Testis (tissue), 3 donors: ENCODE data around the gene CMTM6. TPM values are rescaled to one million over a fixed set of nuclear protein-coding genes. Genes with fewer than 3 reads are reported as not detected.
"Not testable (repeated sequence)": the region's sequence is repeated elsewhere in the genome, so short reads cannot be mapped to it uniquely, and the experiment has no call there.

Experiments used
- DNase-seq: peaks from one replicate; pipeline ENCODE4 v3.0.0-alpha.2; 2019
- H3K27ac ChIP-seq, 2 donors: fragments of 200-600 bp; sonication (generic); one replicate each; pipeline ENCODE4 v1.5.1; 2019
- H3K27me3 ChIP-seq: fragments of 200-600 bp; sonication (generic); one replicate; pipeline ENCODE4 v1.5.1; 2019
- H3K36me3 ChIP-seq: fragments of 200-600 bp; sonication (generic); one replicate; pipeline ENCODE4 v1.5.1; 2017; ENCODE audit warnings: low read depth; ENCODE audit errors: missing control alignments
- H3K4me1 ChIP-seq: fragments of 200-600 bp; sonication (generic); one replicate; pipeline ENCODE4 v1.5.1; 2019
- H3K4me3 ChIP-seq, 2 donors: fragments of 200-600 bp; sonication (generic); one replicate each; pipeline ENCODE4 v1.5.1; 2017 to 2019
- H3K9me3 ChIP-seq: fragments of 200-600 bp; sonication (generic); one replicate; pipeline ENCODE4 v1.5.1; 2017
- CTCF ChIP-seq, 3 experiments: fragments of 450-650 bp in 2 of 3; fragments of 200-600 bp in 1 of 3; sonication (generic) in 1 of 3; IDR thresholded peaks; one replicate each; pipeline ENCODE4 v1.5.1; 2016 to 2019; ENCODE audit warnings: antibody characterized with exemption in 3 of 3, mild to moderate bottlenecking in 2 of 3, moderate library complexity in 1 of 3
- POLR2A ChIP-seq: fragments of 450-650 bp; IDR thresholded peaks from one replicate; pipeline ENCODE4 v1.6.1; 2017; ENCODE audit warnings: antibody characterized with exemption, mild to moderate bottlenecking, moderate library complexity
- WGBS, 2 donors: methylation state at CpG; one replicate each; pipeline ENCODE4 v1.1.5; 2018; 5-methylcytosine and 5-hydroxymethylcytosine counted together
- intact Hi-C: fragments of 100-400 bp; cut with DNase I; formaldehyde crosslinking; loops from one replicate; pipeline ENCODE4 v1.15.1; 2023; ENCODE audit warnings: low total_unique reads
- polyA plus RNA-seq: library from polyadenylated mRNA; stranded (reverse); fragments of 350-450 nt; fragmentation: Illumina TruSeq; extraction: RNeasy Lipid Tissue Mini Kit (QIAGEN cat#74804); gene quantifications from one replicate; pipeline ENCODE4 v1.2.3, GENCODE V29; 2014; ENCODE audit warnings: low read depth, low replicate concordance; ENCODE audit not compliant: insufficient read depth
- total RNA-seq, 2 donors: library from RNA; depleted of rRNA; stranded (reverse); fragments of >200 nt; gene quantifications; one replicate each; pipeline ENCODE4 v1.2.3, GENCODE V29; 2016

CMTM6 gene
- total and polyA plus RNA-seq, 3 donors from 2014 or later: 66.2 to 199 (median 154) TPM

GRCh38 chr3:32483772-32484171 is 18.9 kb downstream of the CMTM6 start:
- WGBS, 2 donors: 42 to 70% methylated on average over 1 of the region's 1 CpG
- DNase-seq: no peak
- no peaks in the 10 kb centered on the region for H3K9me3 ChIP-seq
- no peak for TF ChIP-seq CTCF (IDR thresholded peaks at IDR 0.05)
- no peak for TF ChIP-seq POLR2A
- no peaks in the 10 kb centered on the region for H3K4me1 ChIP-seq
- no peaks in the 10 kb centered on the region for H3K27me3 ChIP-seq
- intact Hi-C loops: no loop called here
- H3K36me3 ChIP-seq: no peaks in the 10 kb centered on the region
- H3K4me3 ChIP-seq: no peak overlapping the region
- H3K27ac ChIP-seq: no peak overlapping the region

- Histone ChIP-seq H3K4me3 (no peak overlapping the region), H3K36me3 (no peaks in the 10 kb centered on the region), H3K27me3 (no peaks in the 10 kb centered on the region), H3K27ac (no peak overlapping the region), H3K9me3 (no peaks in the 10 kb centered on the region), H3K4me1 (no peaks in the 10 kb centered on the region)
- no peak for DNase-seq
- WGBS, 2 donors: 87 to 100% methylated on average over 1 of the region's 1 CpG
- TF ChIP-seq CTCF (IDR thresholded peaks at IDR 0.05) (no peak), POLR2A (no peak)
- intact Hi-C loops: no loop called here
Observed at GRCh38 chr3:32482693-32483092, 20.0 kb downstream of the CMTM6 start.

GRCh38 chr3:32481791-32482631 is 20.6 kb downstream of the CMTM6 start:
- no peak overlapping the region for H3K27ac ChIP-seq

GRCh38 chr3:32480604-32481003 is 22.0 kb downstream of the CMTM6 start:
- Histone ChIP-seq H3K27me3 (no peaks in the 10 kb centered on the region), H3K9me3 (no peaks in the 10 kb centered on the region), H3K4me1 (no peaks in the 10 kb centered on the region), H3K4me3 (no peak overlapping the region), H3K36me3 (no peaks in the 10 kb centered on the region), H3K27ac (no peak overlapping the region)
- no peak for DNase-seq
- WGBS, 2 donors: 49 to 74% methylated on average over 1 of the region's 1 CpG
- TF ChIP-seq POLR2A (no peak), CTCF (IDR thresholded peaks at IDR 0.05) (no peak)
- intact Hi-C loops: no loop called here

More at GRCh38 chr3:32481791-32482631, 20.6 kb downstream of the CMTM6 start:
- H3K27me3 ChIP-seq: no peaks in the 10 kb centered on the region
- TF ChIP-seq CTCF (IDR thresholded peaks at IDR 0.05): no peak
- no peak for TF ChIP-seq POLR2A
- no peaks in the 10 kb centered on the region for H3K9me3 ChIP-seq
- DNase-seq: no peak
- H3K4me1 ChIP-seq: no peaks in the 10 kb centered on the region
- intact Hi-C loops: no loop called here
- no peak overlapping the region for H3K4me3 ChIP-seq
- WGBS, 2 donors: 90 to 91% methylated on average over 3 of the region's 3 CpGs
- H3K36me3 ChIP-seq: no peaks in the 10 kb centered on the region

- H3K27ac ChIP-seq: no peak overlapping the region
- TF ChIP-seq POLR2A (no peak), CTCF (IDR thresholded peaks at IDR 0.05) (no peak)
- H3K4me1 ChIP-seq: peaks cover 7% of the 10 kb centered on the region
- intact Hi-C loops: no loop called here
- H3K9me3 ChIP-seq: no peaks in the 10 kb centered on the region
- 83 to 93% methylated on average over 2 of the region's 2 CpGs for WGBS, 2 donors
- no peaks in the 10 kb centered on the region for H3K36me3 ChIP-seq
- H3K4me3 ChIP-seq: no peak overlapping the region
- H3K27me3 ChIP-seq: no peaks in the 10 kb centered on the region
- no peak for DNase-seq
Observed at GRCh38 chr3:32474201-32474600, 28.5 kb downstream of the CMTM6 start.

- H3K27ac ChIP-seq, H3K27me3 ChIP-seq, H3K4me3 ChIP-seq, DNase-seq, intact Hi-C loops, H3K36me3 ChIP-seq, H3K9me3 ChIP-seq: not testable (repeated sequence)
- WGBS, 2 donors: 84 to 90% methylated on average over 12 of the region's 12 CpGs
- H3K4me1 ChIP-seq: peaks cover 10% of the 10 kb centered on the region
Observed at GRCh38 chr3:32472151-32472550, 30.5 kb downstream of the CMTM6 start.
